Measurements from ENCODE around the gene PGF.

The PGF gene

DNA sequence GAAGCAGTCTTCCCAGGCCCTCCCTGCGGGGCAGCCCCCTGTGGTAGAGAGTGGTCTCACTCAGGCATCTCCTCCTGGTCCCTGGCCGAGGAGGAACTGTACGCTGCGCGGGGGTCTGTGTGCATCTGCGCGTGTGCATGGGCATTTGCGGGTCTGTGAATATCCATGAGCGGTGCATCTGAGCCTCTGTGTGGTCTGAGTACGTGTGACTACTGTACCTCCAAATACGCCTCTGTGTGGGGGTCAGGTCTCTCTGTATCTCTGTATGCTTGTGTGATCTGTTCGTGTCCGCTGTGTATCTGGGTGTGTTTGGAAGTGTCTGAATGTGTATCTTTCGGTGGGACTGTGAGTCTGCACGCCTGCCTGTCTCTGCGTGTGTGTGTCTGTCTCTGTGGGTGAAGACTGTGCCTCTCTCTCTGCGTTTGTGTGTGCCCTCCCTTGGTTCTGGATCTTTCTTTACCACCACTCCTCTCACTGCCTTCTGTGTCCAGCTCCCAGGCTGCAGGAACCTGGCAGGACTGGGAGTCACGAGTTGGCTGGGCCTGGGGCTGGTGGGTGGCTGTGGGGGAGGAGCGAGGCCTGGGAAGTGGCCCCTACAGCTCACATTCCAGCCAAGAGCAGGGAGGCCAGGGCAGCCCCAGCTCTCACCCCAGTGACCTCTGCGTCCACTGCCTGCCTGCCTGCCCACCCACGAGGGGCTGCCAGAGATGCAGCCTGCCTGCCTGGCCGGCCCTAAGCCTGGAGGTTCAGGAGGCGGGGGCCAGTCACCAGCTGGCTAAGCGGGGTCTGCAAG, 1.1 kb upstream of the PGF start:
- no peak for DNase-seq (ENCODE audit: low read depth)
- TF ChIP-seq, protein P1, sequence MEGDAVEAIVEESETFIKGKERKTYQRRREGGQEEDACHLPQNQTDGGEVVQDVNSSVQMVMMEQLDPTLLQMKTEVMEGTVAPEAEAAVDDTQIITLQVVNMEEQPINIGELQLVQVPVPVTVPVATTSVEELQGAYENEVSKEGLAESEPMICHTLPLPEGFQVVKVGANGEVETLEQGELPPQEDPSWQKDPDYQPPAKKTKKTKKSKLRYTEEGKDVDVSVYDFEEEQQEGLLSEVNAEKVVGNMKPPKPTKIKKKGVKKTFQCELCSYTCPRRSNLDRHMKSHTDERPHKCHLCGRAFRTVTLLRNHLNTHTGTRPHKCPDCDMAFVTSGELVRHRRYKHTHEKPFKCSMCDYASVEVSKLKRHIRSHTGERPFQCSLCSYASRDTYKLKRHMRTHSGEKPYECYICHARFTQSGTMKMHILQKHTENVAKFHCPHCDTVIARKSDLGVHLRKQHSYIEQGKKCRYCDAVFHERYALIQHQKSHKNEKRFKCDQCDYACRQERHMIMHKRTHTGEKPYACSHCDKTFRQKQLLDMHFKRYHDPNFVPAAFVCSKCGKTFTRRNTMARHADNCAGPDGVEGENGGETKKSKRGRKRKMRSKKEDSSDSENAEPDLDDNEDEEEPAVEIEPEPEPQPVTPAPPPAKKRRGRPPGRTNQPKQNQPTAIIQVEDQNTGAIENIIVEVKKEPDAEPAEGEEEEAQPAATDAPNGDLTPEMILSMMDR (IDR thresholded peaks at IDR 0.05; ENCODE audit: insufficient read depth, low read depth, low read length, missing control alignments), result no peak
- no peak overlapping the region for H3K4me3 ChIP-seq (ENCODE audit: low read depth, low read length)

DNA sequence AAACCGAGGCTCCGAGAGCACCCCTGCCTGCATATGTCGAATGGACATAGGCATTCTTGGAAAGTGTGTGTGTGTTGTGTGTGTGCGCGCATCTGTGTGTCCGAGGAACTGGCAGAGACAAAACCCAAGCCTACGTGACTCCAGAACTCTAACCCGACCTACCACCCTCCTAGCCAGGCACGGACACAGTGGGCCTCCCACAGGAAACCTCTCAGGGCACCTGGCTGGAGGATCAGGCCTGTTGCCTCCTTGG, 556 bp upstream of the PGF start:
- no peak for DNase-seq (ENCODE audit: low read depth)
- TF ChIP-seq, protein P1 (IDR thresholded peaks at IDR 0.05; ENCODE audit: insufficient read depth, low read depth, low read length, missing control alignments), result no peak
- no peak overlapping the region for H3K4me3 ChIP-seq (ENCODE audit: low read depth, low read length)

- DNase-seq (ENCODE audit: low read depth), result no peak
- TF ChIP-seq, protein P1 (IDR thresholded peaks at IDR 0.05; ENCODE audit: insufficient read depth, low read depth, low read length, missing control alignments), result no peak
- peak overlapping the region; percentile 43 for H3K4me3 ChIP-seq (ENCODE audit: low read depth, low read length)
Measured at GRCh38 chr14:74954947-74955228, 509 bp downstream of the PGF start.

- DNase-seq (ENCODE audit: low read depth), result no peak
Measured at GRCh38 chr14:74954232-74954946, 1.0 kb downstream of the PGF start.

GRCh38 chr14:74953686-74954085, 1.7 kb downstream of the PGF start:
- no peak overlapping the region for H3K4me3 ChIP-seq (ENCODE audit: low read depth, low read length)
- no peak for DNase-seq (ENCODE audit: low read depth)
- TF ChIP-seq, protein P1 (IDR thresholded peaks at IDR 0.05; ENCODE audit: insufficient read depth, low read depth, low read length, missing control alignments), result no peak

More at GRCh38 chr14:74954232-74954946, 1.0 kb downstream of the PGF start:
- H3K4me3 ChIP-seq (ENCODE audit: low read depth, low read length), result no peak overlapping the region
- TF ChIP-seq, protein P1 (IDR thresholded peaks at IDR 0.05; ENCODE audit: insufficient read depth, low read depth, low read length, missing control alignments), result no peak

DNA sequence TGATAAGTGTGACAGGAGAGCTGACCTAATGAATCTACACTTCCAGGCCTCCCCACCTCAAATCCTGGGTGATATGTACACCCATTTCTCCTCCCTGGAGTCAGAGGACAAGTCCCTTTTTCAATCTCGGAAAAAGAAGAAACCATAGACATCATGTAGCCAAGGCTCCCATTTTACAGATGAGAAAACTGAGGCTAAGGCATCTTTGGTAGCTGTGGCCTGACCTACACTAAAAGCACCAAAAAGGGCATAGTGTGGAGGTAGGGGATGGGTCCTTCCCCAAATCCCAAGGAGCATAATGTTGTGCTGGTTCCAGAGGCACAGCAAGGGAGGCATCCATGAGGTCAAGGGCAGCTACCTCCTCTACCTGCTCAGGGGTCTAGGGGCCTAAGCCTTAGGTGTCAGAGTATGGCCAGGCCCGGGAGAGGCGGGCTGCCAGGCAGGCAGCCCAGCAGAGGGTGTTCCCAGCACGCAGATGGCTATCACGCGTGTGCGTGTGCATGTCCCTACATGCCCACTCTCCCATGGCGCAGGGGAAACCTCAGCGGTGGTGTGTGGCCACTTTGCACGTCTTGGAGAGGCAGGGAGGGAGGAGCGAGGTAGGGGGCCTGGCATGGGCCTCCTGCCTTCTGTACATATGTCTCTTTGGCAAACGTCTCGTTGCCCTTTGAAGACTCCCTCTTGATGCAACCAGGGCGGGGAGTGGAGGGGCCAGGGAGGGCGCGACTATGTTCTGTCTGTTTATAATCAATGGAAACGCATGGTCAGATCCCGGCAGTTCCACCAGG, 2.5 kb downstream of the PGF start:
- TF ChIP-seq, protein P1 (IDR thresholded peaks at IDR 0.05; ENCODE audit: insufficient read depth, low read depth, low read length, missing control alignments), result no peak
- no peak for DNase-seq (ENCODE audit: low read depth)
- no peak overlapping the region for H3K4me3 ChIP-seq (ENCODE audit: low read depth, low read length)

Data from GM12865 (cell line).